Measurements from ENCODE around the gene PLCB4. TPM values are rescaled to one million over a fixed set of nuclear protein-coding genes. Genes with fewer than 3 reads are reported as not detected.

PLCB4 gene
- total RNA-seq, 1 donor from 2014 or later, result 2.1 TPM

- no peak for DNase-seq (ENCODE audit: low read depth in 2 of 2)
Observed at GRCh38 chr20:9169409-9169808, 100.5 kb downstream of the PLCB4 start.

GRCh38 chr20:9172851-9173250, 104.0 kb downstream of the PLCB4 start:
- no peak for DNase-seq (ENCODE audit: low read depth in 2 of 2)

- DNase-seq (ENCODE audit: low read depth in 2 of 2), result no peak
Observed at GRCh38 chr20:9177278-9177677, 108.4 kb downstream of the PLCB4 start.

GRCh38 chr20:9179193-9179802, 110.4 kb downstream of the PLCB4 start:
- peak; percentile 65 to 76 for DNase-seq (ENCODE audit: low read depth in 2 of 2)

GRCh38 chr20:9179867-9180266, 111.0 kb downstream of the PLCB4 start:
- no peak for DNase-seq (ENCODE audit: low read depth in 2 of 2)

GRCh38 chr20:9180481-9181257, 111.8 kb downstream of the PLCB4 start:
- DNase-seq (ENCODE audit: low read depth in 2 of 2), result no peak

- peak in 1 of 2 donors; percentile 28 for DNase-seq (ENCODE audit: low read depth in 2 of 2)
Observed at GRCh38 chr20:9185511-9185910, 116.6 kb downstream of the PLCB4 start.

- DNase-seq (ENCODE audit: low read depth in 2 of 2), result no peak
Observed at GRCh38 chr20:9186396-9186795, 117.5 kb downstream of the PLCB4 start.

- DNase-seq (ENCODE audit: low read depth in 2 of 2), result no peak
Observed at GRCh38 chr20:9195031-9195430, 126.1 kb downstream of the PLCB4 start.

GRCh38 chr20:9196110-9196509, 127.2 kb downstream of the PLCB4 start:
- no peak for DNase-seq (ENCODE audit: low read depth in 2 of 2)

GRCh38 chr20:9198460-9198859, 129.6 kb downstream of the PLCB4 start:
- DNase-seq (ENCODE audit: low read depth in 2 of 2), result no peak

- DNase-seq (ENCODE audit: low read depth in 2 of 2), result no peak
Observed at GRCh38 chr20:9200196-9200595, 131.3 kb downstream of the PLCB4 start.

GRCh38 chr20:9200620-9201019, 131.7 kb downstream of the PLCB4 start:
- no peak for DNase-seq (ENCODE audit: low read depth in 2 of 2)

GRCh38 chr20:9202420-9203080, 133.7 kb downstream of the PLCB4 start:
- DNase-seq (ENCODE audit: low read depth in 2 of 2), result no peak

GRCh38 chr20:9203081-9203447, 134.2 kb downstream of the PLCB4 start:
- DNase-seq (ENCODE audit: low read depth in 2 of 2), result no peak

- no peak for DNase-seq (ENCODE audit: low read depth in 2 of 2)
Observed at GRCh38 chr20:9204979-9205378, 136.1 kb downstream of the PLCB4 start.

- DNase-seq (ENCODE audit: low read depth in 2 of 2), result no peak
Observed at GRCh38 chr20:9206486-9206885, 137.6 kb downstream of the PLCB4 start.

- no peak for DNase-seq (ENCODE audit: low read depth in 2 of 2)
Observed at GRCh38 chr20:9207253-9207652, 138.4 kb downstream of the PLCB4 start.

GRCh38 chr20:9210356-9210755, 141.5 kb downstream of the PLCB4 start:
- no peak for DNase-seq (ENCODE audit: low read depth in 2 of 2)

- no peak for DNase-seq (ENCODE audit: low read depth in 2 of 2)
Observed at GRCh38 chr20:9211016-9211760, 142.3 kb downstream of the PLCB4 start.

GRCh38 chr20:9212735-9213134, 143.8 kb downstream of the PLCB4 start:
- DNase-seq (ENCODE audit: low read depth in 2 of 2), result no peak

GRCh38 chr20:9214685-9215084, 145.8 kb downstream of the PLCB4 start:
- no peak for DNase-seq (ENCODE audit: low read depth in 2 of 2)

All from dermis microvascular lymphatic vessel endothelial cell (primary cell).